Stomach (tissue), 9 donors: ENCODE measurements around the gene DNAH11. TPM values are rescaled to one million over a fixed set of nuclear protein-coding genes. Genes with fewer than 3 reads are reported as not detected.

ENCODE experiments used
- DNase-seq, 2 donors: peaks; one replicate each; pipeline versions ENCODE4 v3.0.0 to v3.0.0-alpha.2; 2013 to 2019
- H3K27ac ChIP-seq, 5 donors: fragments of 200-600 bp in 4 of 5; sonication (generic) in 4 of 5; one replicate each; pipeline ENCODE4 v1.5.1; 2013 to 2019; ENCODE audit warnings: mild to moderate bottlenecking in 1 of 5, moderate library complexity in 1 of 5
- H3K27me3 ChIP-seq, 3 donors: fragments of 200-600 bp; sonication (generic); one replicate each; pipeline ENCODE4 v1.5.1; 2017 to 2019; ENCODE audit warnings: mixed run types in 1 of 3
- H3K36me3 ChIP-seq, 4 donors: fragments of 200-600 bp; sonication (generic); 1 replicate in 3 of 4; 2 replicates in 1 of 4; pipeline ENCODE4 v1.5.1; 2016 to 2019
- H3K4me1 ChIP-seq, 4 donors: fragments of 200-600 bp; sonication (generic); one replicate each; pipeline ENCODE4 v1.5.1; 2016 to 2019
- H3K4me3 ChIP-seq, 4 donors: fragments of 200-600 bp; sonication (generic) in 3 of 4; one replicate each; pipeline ENCODE4 v1.5.1; 2016 to 2019; ENCODE audit warnings: mild to moderate bottlenecking in 1 of 4
- H3K9me3 ChIP-seq, 4 donors: fragments of 200-600 bp; sonication (generic); one replicate each; pipeline ENCODE4 v1.5.1; 2016 to 2019
- CTCF ChIP-seq, 7 experiments: fragments of 450-650 bp in 4 of 7; fragments of 200-600 bp in 3 of 7; sonication (generic) in 3 of 7; IDR thresholded peaks; one replicate each; pipeline ENCODE4 v1.5.1; 2016 to 2019; ENCODE audit warnings: antibody characterized with exemption in 7 of 7, control low read depth in 2 of 7, mild to moderate bottlenecking in 1 of 7
- EP300 ChIP-seq: sonication (generic); formaldehyde crosslinking; IDR thresholded peaks from one replicate; pipeline ENCODE4 v1.6.1; 2017; ENCODE audit warnings: antibody characterized with exemption
- POLR2A ChIP-seq, 4 donors: fragments of 450-650 bp; IDR thresholded peaks; one replicate each; pipeline ENCODE4 v1.6.1; 2016; ENCODE audit warnings: antibody characterized with exemption in 4 of 4, control low read depth in 2 of 4, mild to moderate bottlenecking in 1 of 4, moderate library complexity in 1 of 4
- POLR2AphosphoS5 ChIP-seq, 3 donors: sonication (generic); formaldehyde crosslinking; IDR thresholded peaks; one replicate each; pipeline ENCODE4 v1.6.1; 2016; ENCODE audit warnings: antibody characterized with exemption in 3 of 3
- WGBS, 5 donors: extraction: QIAGEN DNeasy Blood & Tissue Kit in 3 of 5; methylation state at CpG; one replicate each; pipeline versions ENCODE4 v1.1.5 to v1.1.7; 2013 to 2018; 5-methylcytosine and 5-hydroxymethylcytosine counted together
- intact Hi-C: fragments of 100-400 bp; cut with DNase I; formaldehyde crosslinking; loops from one replicate; pipeline ENCODE4 v1.15.1; 2023; ENCODE audit warnings: low total_unique reads
- polyA plus RNA-seq, 3 donors: library from polyadenylated mRNA; stranded (reverse); fragments of 200-250 nt; gene quantifications; one replicate each; pipeline ENCODE4 v1.2.3, GENCODE V29; 2013
- total RNA-seq, 5 donors: library from RNA; depleted of rRNA; stranded (reverse); fragments of >200 nt; gene quantifications; one replicate each; pipeline versions ENCODE4 v1.1.0 to v1.2.3, GENCODE V29; 2014 to 2016
- donor health status: healthy with polysubstance abuse.
- donor health status: Bipolar disorder and iron deficiency.
- donor health status: healthy.

Gene DNAH11
- total and polyA plus RNA-seq, 8 donors, result under 0.01 to 2.6 (median 0.45) TPM; not detected in 1

- peaks cover 0 to 17% (median 5%) of the 10 kb centered on the region in 4 donors for H3K4me1 ChIP-seq
- no peaks in the 10 kb centered on the region for H3K9me3 ChIP-seq
- intact Hi-C loops, result no loop called here
- TF ChIP-seq EP300 (no peak), POLR2AphosphoS5 (IDR thresholded peaks at IDR 0.05) (no peak), CTCF (IDR thresholded peaks at IDR 0.05) (no peak), POLR2A (IDR thresholded peaks at IDR 0.05) (no peak)
- no peak overlapping the region for H3K4me3 ChIP-seq
- H3K27ac ChIP-seq, result no peak overlapping the region
- DNase-seq, result no peak
- H3K36me3 ChIP-seq, result peaks cover 5 to 44% (median 38%) of the 10 kb centered on the region in 4 donors
- H3K27me3 ChIP-seq, result no peaks in the 10 kb centered on the region
- WGBS, 5 donors, result 93 to 97% (median 96%) methylated on average over 7 of the region's 7 CpGs
These were observed 373.3 kb downstream of the DNAH11 start for GRCh38 chr7:21916176-21916575.

- intact Hi-C loops, result no loop called here
- H3K27me3 ChIP-seq, result no peaks in the 10 kb centered on the region
- WGBS, 5 donors, result 89 to 94% (median 93%) methylated on average over 5 of the region's 5 CpGs
- H3K36me3 ChIP-seq, result peaks cover 5 to 44% (median 34%) of the 10 kb centered on the region in 4 donors
- no peak for TF ChIP-seq POLR2AphosphoS5 (IDR thresholded peaks at IDR 0.05)
- TF ChIP-seq CTCF (IDR thresholded peaks at IDR 0.05), result no peak
- TF ChIP-seq EP300, result no peak
- no peak for TF ChIP-seq POLR2A (IDR thresholded peaks at IDR 0.05)
- DNase-seq, result no peak
- no peak overlapping the region for H3K27ac ChIP-seq
- H3K4me3 ChIP-seq, result no peak overlapping the region
- H3K4me1 ChIP-seq, result peaks cover 0 to 17% (median 5%) of the 10 kb centered on the region in 4 donors
- no peaks in the 10 kb centered on the region for H3K9me3 ChIP-seq
These were observed 373.8 kb downstream of the DNAH11 start for GRCh38 chr7:21916629-21917028.

GRCh38 chr7:21918216-21918615, 375.4 kb downstream of the DNAH11 start:
- Histone ChIP-seq H3K36me3 (peaks cover 4 to 34% (median 29%) of the 10 kb centered on the region in 4 donors), H3K27me3 (no peaks in the 10 kb centered on the region), H3K9me3 (no peaks in the 10 kb centered on the region), H3K4me1 (peaks cover 0 to 12% (median under 1%) of the 10 kb centered on the region in 4 donors), H3K4me3 (no peak overlapping the region), H3K27ac (no peak overlapping the region)
- no peak for DNase-seq
- TF ChIP-seq POLR2AphosphoS5 (IDR thresholded peaks at IDR 0.05), result no peak
- 93 to 99% (median 96%) methylated on average over 2 of the region's 2 CpGs for WGBS, 5 donors
- intact Hi-C loops, result no loop called here

- peaks cover 0 to 8% (median 5%) of the 10 kb centered on the region in 4 donors for H3K36me3 ChIP-seq
- no peak for DNase-seq
- H3K4me3 ChIP-seq, result no peak overlapping the region
- no peaks in the 10 kb centered on the region for H3K9me3 ChIP-seq
- TF ChIP-seq EP300, result no peak
- no peak for TF ChIP-seq POLR2AphosphoS5 (IDR thresholded peaks at IDR 0.05)
- TF ChIP-seq POLR2A (IDR thresholded peaks at IDR 0.05), result no peak
- TF ChIP-seq CTCF (IDR thresholded peaks at IDR 0.05), result no peak
- no peaks in the 10 kb centered on the region for H3K27me3 ChIP-seq
- intact Hi-C loops, result no loop called here
- H3K4me1 ChIP-seq, result peaks cover 0 to 18% (median 2%) of the 10 kb centered on the region in 4 donors
- no peak overlapping the region for H3K27ac ChIP-seq
- 54 to 67% (median 62%) methylated on average over 3 of the region's 3 CpGs for WGBS, 5 donors
These were observed 378.1 kb downstream of the DNAH11 start for GRCh38 chr7:21920936-21921335.

- intact Hi-C loops, result no loop called here
- Histone ChIP-seq H3K27ac (no peak overlapping the region), H3K27me3 (no peaks in the 10 kb centered on the region), H3K4me3 (no peak overlapping the region), H3K36me3 (peaks cover 0 to 3% (median under 1%) of the 10 kb centered on the region in 4 donors), H3K4me1 (peaks cover 0 to 21% (median 2%) of the 10 kb centered on the region in 4 donors), H3K9me3 (no peaks in the 10 kb centered on the region)
- 80 to 92% (median 89%) methylated on average over 5 of the region's 5 CpGs for WGBS, 5 donors
- TF ChIP-seq POLR2AphosphoS5 (IDR thresholded peaks at IDR 0.05), result no peak
- TF ChIP-seq CTCF (IDR thresholded peaks at IDR 0.05), result no peak
- TF ChIP-seq EP300, result no peak
- TF ChIP-seq POLR2A (IDR thresholded peaks at IDR 0.05), result no peak
- DNase-seq, result no peak
These were observed 379.8 kb downstream of the DNAH11 start for GRCh38 chr7:21922605-21923004.
